OCI-LY3 (cell line): Measurements from ENCODE around the gene SNX27.

Source experiments
- EZH2phosphoT487 ChIP-seq: fragments of 200-600 bp; shearing (Covaris generic); IDR thresholded peaks from 2 replicates; pipeline ENCODE4 v1.6.1; 2018; ENCODE audit warnings: antibody characterized with exemption, mixed run types, low read depth
- TF ChIP-seq, protein P1 (sequence below): fragments of 200-600, 300-600 bp; sonication (generic); IDR thresholded peaks from 2 replicates; pipeline ENCODE4 v1.5.1; 2014; ENCODE audit warnings: antibody characterized with exemption, low read length, low read depth

DNA sequence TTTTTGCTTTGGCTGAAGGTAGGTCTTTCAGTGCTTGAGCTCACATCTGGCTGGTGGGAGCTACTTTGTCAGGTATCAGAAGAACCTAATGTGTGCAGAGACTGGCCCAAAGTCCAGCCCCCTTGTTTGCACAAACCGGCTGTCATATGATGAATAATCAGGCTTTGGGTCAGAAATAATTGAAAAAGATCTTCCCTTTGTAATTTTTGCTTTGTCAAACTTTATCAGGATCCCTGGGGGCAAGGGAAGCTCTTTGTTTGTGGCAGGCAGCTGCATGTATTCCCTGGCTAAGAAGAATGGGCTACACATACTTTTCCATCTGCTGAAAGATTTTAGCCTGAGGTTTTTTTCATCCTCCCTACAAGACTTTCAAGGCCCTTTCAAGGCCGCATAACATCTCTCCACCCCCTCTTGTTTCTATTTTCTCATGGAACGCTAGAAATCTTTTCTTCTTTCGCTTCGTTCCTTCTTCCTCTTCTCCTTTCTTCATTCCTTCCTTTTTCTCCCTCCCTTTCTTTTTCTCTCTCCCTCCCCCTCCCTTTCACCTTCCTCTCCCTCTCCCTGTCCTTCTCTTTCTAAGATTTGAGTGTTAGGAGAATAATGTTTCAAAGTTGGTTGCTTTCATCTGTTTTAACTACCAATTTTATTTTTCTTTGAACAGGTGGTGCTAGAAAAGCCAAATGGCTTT lies 46.2 kb upstream of the SNX27 start:
- TF ChIP-seq, protein P1, sequence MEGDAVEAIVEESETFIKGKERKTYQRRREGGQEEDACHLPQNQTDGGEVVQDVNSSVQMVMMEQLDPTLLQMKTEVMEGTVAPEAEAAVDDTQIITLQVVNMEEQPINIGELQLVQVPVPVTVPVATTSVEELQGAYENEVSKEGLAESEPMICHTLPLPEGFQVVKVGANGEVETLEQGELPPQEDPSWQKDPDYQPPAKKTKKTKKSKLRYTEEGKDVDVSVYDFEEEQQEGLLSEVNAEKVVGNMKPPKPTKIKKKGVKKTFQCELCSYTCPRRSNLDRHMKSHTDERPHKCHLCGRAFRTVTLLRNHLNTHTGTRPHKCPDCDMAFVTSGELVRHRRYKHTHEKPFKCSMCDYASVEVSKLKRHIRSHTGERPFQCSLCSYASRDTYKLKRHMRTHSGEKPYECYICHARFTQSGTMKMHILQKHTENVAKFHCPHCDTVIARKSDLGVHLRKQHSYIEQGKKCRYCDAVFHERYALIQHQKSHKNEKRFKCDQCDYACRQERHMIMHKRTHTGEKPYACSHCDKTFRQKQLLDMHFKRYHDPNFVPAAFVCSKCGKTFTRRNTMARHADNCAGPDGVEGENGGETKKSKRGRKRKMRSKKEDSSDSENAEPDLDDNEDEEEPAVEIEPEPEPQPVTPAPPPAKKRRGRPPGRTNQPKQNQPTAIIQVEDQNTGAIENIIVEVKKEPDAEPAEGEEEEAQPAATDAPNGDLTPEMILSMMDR = no peak
- TF ChIP-seq EZH2phosphoT487 = no peak
